ENCODE measurements around the gene NUDT5.

The NUDT5 gene

GRCh38 chr10:12205082-12205481, 9.4 kb upstream of the NUDT5 start:
- Histone ChIP-seq H3K4me3 (ENCODE audit: low read depth, low read length) (no peak overlapping the region), H3K4me2 (ENCODE audit: low read length) (no peak overlapping the region), H2AFZ (no peak overlapping the region), H3K27ac (no peak overlapping the region), H3K9me3 (ENCODE audit: control insufficient read depth, low read length) (no peaks in the 10 kb centered on the region), H3K36me3 (ENCODE audit: control insufficient read depth, insufficient read depth, low read length) (no peaks in the 10 kb centered on the region), H3K79me2 (peaks cover 57% of the 10 kb centered on the region), H3K4me1 (no peaks in the 10 kb centered on the region), H3K27me3 (ENCODE audit: control insufficient read depth, insufficient read depth, low read length) (no peaks in the 10 kb centered on the region), H3K9ac (no peak overlapping the region)
- no peak for TF ChIP-seq CTCF (IDR thresholded peaks at IDR 0.05)

DNA sequence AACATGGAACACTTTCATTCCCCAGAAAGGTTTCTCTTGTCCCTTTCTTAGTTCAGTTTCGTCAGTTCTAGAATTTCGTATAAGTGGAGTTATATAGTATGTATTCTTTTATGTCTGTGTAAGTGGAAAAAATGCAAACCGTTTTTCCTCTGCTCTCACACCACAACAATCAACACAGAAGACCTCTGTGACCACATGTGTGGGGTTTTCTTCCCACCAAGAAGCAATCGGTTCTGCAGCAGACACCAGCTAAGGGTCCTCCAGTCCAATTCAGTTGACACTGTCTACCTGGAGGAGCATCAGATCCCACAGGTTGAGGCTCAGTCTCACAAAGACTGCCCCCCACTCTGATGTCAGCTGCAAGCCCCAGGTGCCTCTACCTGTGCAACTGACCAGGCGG, 6.5 kb upstream of the NUDT5 start:
- no peak overlapping the region for H3K4me3 ChIP-seq (ENCODE audit: low read depth, low read length)
- H3K27me3 ChIP-seq (ENCODE audit: control insufficient read depth, insufficient read depth, low read length), result no peaks in the 10 kb centered on the region
- no peak overlapping the region for H3K9ac ChIP-seq
- H2AFZ ChIP-seq, result no peak overlapping the region
- peaks cover 46% of the 10 kb centered on the region for H3K79me2 ChIP-seq
- no peak for TF ChIP-seq CTCF (IDR thresholded peaks at IDR 0.05)
- no peak overlapping the region for H3K27ac ChIP-seq
- no peaks in the 10 kb centered on the region for H3K36me3 ChIP-seq (ENCODE audit: control insufficient read depth, insufficient read depth, low read length)
- no peaks in the 10 kb centered on the region for H3K9me3 ChIP-seq (ENCODE audit: control insufficient read depth, low read length)
- H3K4me1 ChIP-seq, result no peaks in the 10 kb centered on the region
- no peak overlapping the region for H3K4me2 ChIP-seq (ENCODE audit: low read length)

DNA sequence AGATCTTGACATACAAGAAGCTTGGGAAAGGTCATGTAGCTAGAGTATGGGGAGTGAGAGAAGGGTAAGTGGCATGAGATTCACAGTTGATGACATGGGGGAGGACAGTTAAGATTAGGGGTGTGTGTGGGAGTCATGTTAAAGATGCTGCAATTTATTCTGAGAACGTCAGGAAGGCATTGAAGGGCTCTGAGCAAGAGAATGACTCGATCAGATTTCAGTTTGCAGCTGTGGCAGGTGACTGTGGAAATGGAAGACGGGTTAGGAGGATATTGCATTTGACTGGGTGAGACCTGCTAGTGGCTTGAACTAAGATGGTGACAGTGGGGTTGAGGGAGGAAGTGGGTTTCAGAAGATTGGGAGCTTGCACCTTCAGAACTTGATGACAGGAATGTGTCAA, 5.9 kb upstream of the NUDT5 start:
- no peak for TF ChIP-seq CTCF (IDR thresholded peaks at IDR 0.05)
- Histone ChIP-seq H3K4me3 (ENCODE audit: low read depth, low read length) (no peak overlapping the region), H3K27ac (no peak overlapping the region), H3K4me1 (peaks cover 3% of the 10 kb centered on the region), H3K36me3 (ENCODE audit: control insufficient read depth, insufficient read depth, low read length) (no peaks in the 10 kb centered on the region), H3K9me3 (ENCODE audit: control insufficient read depth, low read length) (no peaks in the 10 kb centered on the region), H3K4me2 (ENCODE audit: low read length) (no peak overlapping the region), H3K79me2 (peaks cover 52% of the 10 kb centered on the region), H2AFZ (no peak overlapping the region), H3K27me3 (ENCODE audit: control insufficient read depth, insufficient read depth, low read length) (no peaks in the 10 kb centered on the region), H3K9ac (no peak overlapping the region)

DNA sequence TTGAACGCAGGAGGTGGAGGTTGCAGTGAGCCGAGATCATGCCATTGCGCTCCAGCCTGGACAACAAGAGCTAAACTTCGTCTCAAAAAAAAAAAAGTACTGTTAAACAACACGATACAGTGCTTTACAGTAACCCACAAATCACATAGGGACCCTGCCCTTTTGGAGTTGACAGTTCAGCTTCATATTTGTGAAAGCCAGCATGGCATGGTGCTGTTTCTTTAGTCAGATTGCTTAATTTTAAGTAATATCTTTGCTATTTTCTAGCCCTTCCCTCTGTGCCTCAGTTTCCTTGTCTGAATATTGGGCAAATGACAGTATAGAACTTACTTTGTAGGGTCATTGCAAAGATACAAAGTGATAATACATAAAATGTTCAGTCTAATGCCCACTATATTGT, 5.2 kb upstream of the NUDT5 start:
- peaks cover 52% of the 10 kb centered on the region for H3K79me2 ChIP-seq

More for the DNA sequence above, 5.2 kb upstream of the NUDT5 start:
- no peaks in the 10 kb centered on the region for H3K27me3 ChIP-seq (ENCODE audit: control insufficient read depth, insufficient read depth, low read length)
- H3K36me3 ChIP-seq (ENCODE audit: control insufficient read depth, insufficient read depth, low read length), result no peaks in the 10 kb centered on the region
- H3K9ac ChIP-seq, result no peak overlapping the region
- H3K4me2 ChIP-seq (ENCODE audit: low read length), result no peak overlapping the region
- no peak overlapping the region for H2AFZ ChIP-seq
- no peaks in the 10 kb centered on the region for H3K9me3 ChIP-seq (ENCODE audit: control insufficient read depth, low read length)
- no peak for TF ChIP-seq CTCF (IDR thresholded peaks at IDR 0.05)
- peaks cover 3% of the 10 kb centered on the region for H3K4me1 ChIP-seq
- H3K4me3 ChIP-seq (ENCODE audit: low read depth, low read length), result no peak overlapping the region
- no peak overlapping the region for H3K27ac ChIP-seq
